Fibroblast of lung (primary cell): ENCODE measurements around the gene PFKP.

ENCODE experiments used
- CTCF ChIP-seq, 2 donors: IDR thresholded peaks in 1 of 2; conservative IDR thresholded peaks in 1 of 2; 1 replicate in 1 of 2; 2 replicates in 1 of 2; pipeline ENCODE4 v1.5.1; 2011 to 2012; ENCODE audit warnings: low read length in 2 of 2, control low read depth in 1 of 2, inconsistent platforms in 1 of 2, low read depth in 1 of 2, mild to moderate bottlenecking in 1 of 2
- EZH2 ChIP-seq: IDR thresholded peaks from 2 replicates; pipeline ENCODE4 v1.5.1; 2012; ENCODE audit warnings: low read length, control low read depth, mild to moderate bottlenecking; ENCODE audit errors: missing control alignments

DNA sequence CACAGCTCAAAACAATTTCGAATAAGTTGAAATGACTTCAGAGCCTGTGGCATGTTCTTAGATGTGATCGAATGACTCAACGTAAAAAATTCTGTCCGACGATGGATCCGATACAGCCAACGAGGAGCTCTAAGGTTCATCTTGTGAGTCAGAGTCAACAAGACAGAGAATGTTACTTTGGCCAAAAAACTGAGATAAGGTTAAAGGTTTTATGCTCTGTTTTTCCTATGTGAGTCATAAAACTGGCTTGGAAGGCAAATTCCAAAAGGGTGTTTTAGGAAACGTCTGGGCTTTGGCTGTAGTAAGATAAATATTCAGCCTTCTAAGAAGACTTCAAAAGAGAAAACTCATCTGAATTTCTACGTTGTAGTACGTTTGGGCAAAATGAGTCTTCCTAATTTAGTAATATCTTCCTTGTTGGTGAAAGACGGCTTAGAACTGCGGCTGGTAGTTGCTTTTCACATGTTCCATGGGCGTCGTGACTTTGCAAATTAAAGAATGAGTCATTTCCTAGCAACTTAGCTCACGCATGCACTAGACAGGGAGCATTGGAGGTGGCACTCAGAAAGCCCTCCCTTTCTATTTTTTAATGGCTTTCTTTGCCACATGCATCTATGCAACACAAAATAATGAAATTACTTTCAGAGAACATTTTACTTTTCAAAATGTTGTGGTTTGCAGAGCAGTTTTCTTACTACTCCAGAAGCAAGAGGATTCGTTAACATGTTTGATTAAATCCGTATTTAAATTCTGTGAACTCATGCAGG, 28.2 kb downstream of the PFKP start:
- no peak for TF ChIP-seq EZH2
- no peak for TF ChIP-seq CTCF (conservative IDR thresholded peaks at IDR 0.05 in 1 of 2, IDR thresholded peaks at IDR 0.05 in 1 of 2; ENCODE audit: low read depth in 1 of 2, low read length in 2 of 2)
